Measurements from ENCODE around the gene MTMR12. TPM values are rescaled to one million over a fixed set of nuclear protein-coding genes. Genes with fewer than 3 reads are reported as not detected.

The MTMR12 gene
- total RNA-seq, 3 donors from 2014 or later: 19.3 to 43.8 (median 20.7) TPM

DNA sequence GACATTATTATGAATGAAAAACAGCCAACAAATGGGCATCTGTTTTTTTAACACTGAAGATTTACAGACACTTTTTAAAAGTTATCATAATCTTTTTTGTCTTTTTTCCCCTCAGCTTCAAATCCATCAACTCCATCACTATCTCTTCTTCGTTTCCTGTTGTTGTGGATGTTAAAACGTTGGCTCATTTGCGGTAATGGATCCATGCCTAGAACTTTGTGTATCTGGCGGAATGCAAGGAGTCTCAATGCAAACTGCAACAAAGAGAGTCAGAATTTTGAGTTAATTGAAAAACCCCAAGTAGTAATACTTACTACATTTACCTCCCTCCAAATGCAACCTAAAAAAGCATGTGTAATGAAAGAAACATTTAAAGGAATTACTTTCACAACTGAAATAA lies 42.9 kb upstream of the MTMR12 start:
- no peak for TF ChIP-seq CTCF (IDR thresholded peaks at IDR 0.05)
- DNase-seq (no peak), ATAC-seq (no peak)
- no peaks in the 10 kb centered on the region for H3K4me1 ChIP-seq (ENCODE audit: low read depth)
- no peaks in the 10 kb centered on the region for H3K9me3 ChIP-seq
- H3K36me3 ChIP-seq (ENCODE audit: low read depth): no peaks in the 10 kb centered on the region
- H3K4me3 ChIP-seq: no peak overlapping the region
- intact Hi-C loops (cut with DNase I, micrococcal nuclease): no loop called here

GRCh38 chr5:32353420-32353819 lies 40.7 kb upstream of the MTMR12 start:
- no peak for ATAC-seq
- intact Hi-C loops (cut with DNase I, micrococcal nuclease): no loop called here
- no peaks in the 10 kb centered on the region for H3K9me3 ChIP-seq
- no peak for TF ChIP-seq CTCF (IDR thresholded peaks at IDR 0.05)
- no peaks in the 10 kb centered on the region for H3K36me3 ChIP-seq (ENCODE audit: low read depth)
- H3K4me1 ChIP-seq (ENCODE audit: low read depth): no peaks in the 10 kb centered on the region
- H3K4me3 ChIP-seq: no peak overlapping the region
- no peak for DNase-seq

DNA sequence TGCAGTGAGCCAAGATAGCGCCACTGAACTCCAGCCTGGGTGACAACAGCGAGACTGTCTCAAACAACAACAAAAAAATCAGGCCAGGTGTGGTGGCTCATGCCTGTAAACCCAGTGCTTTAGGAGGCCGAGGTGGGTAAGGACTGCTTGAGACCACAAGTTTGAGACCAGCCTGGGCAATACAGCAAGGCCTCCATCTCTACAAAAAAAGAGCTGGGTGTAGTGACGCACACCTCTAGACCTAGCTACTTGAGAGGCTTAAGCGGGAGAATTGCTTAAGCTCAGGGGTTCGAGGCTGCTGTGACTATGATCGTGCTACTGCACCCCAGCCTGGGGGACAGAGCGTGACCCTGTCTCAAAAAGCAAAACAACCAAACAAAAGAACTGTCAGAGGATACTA lies 39.9 kb upstream of the MTMR12 start:
- no peak overlapping the region for H3K4me3 ChIP-seq
- no peak for TF ChIP-seq CTCF (IDR thresholded peaks at IDR 0.05)
- DNase-seq (no peak), ATAC-seq (no peak)
- H3K9me3 ChIP-seq: no peaks in the 10 kb centered on the region
- H3K4me1 ChIP-seq (ENCODE audit: low read depth): no peaks in the 10 kb centered on the region
- no peaks in the 10 kb centered on the region for H3K36me3 ChIP-seq (ENCODE audit: low read depth)
- intact Hi-C loops (cut with DNase I, micrococcal nuclease): no loop called here

- intact Hi-C loops (cut with DNase I, micrococcal nuclease): no loop called here
Measured at GRCh38 chr5:32346869-32347268, 34.1 kb upstream of the MTMR12 start.

GRCh38 chr5:32343058-32343672 lies 30.4 kb upstream of the MTMR12 start:
- peaks cover 27% of the 10 kb centered on the region for H3K9me3 ChIP-seq
- intact Hi-C loops (cut with DNase I, micrococcal nuclease): no loop called here
- H3K36me3 ChIP-seq (ENCODE audit: low read depth): no peaks in the 10 kb centered on the region
- H3K4me1 ChIP-seq (ENCODE audit: low read depth): no peaks in the 10 kb centered on the region
- H3K4me3 ChIP-seq: no peak overlapping the region
- ATAC-seq (no peak), DNase-seq (no peak)
- TF ChIP-seq CTCF (IDR thresholded peaks at IDR 0.05): no peak

More at GRCh38 chr5:32346869-32347268, 34.1 kb upstream of the MTMR12 start:
- no peak for DNase-seq
- no peak for TF ChIP-seq CTCF (IDR thresholded peaks at IDR 0.05)
- ATAC-seq: no peak
- no peaks in the 10 kb centered on the region for H3K4me1 ChIP-seq (ENCODE audit: low read depth)
- H3K4me3 ChIP-seq: no peak overlapping the region
- H3K36me3 ChIP-seq (ENCODE audit: low read depth): no peaks in the 10 kb centered on the region
- no peaks in the 10 kb centered on the region for H3K9me3 ChIP-seq

GRCh38 chr5:32342656-32343055 lies 29.9 kb upstream of the MTMR12 start:
- Histone ChIP-seq H3K4me3 (no peak overlapping the region), H3K4me1 (ENCODE audit: low read depth) (no peaks in the 10 kb centered on the region), H3K36me3 (ENCODE audit: low read depth) (no peaks in the 10 kb centered on the region), H3K9me3 (peaks cover 27% of the 10 kb centered on the region)
- no peak for TF ChIP-seq CTCF (IDR thresholded peaks at IDR 0.05)
- no peak for DNase-seq
- ATAC-seq: no peak
- intact Hi-C loops (cut with DNase I, micrococcal nuclease): no loop called here
